ENCODE data around the gene PPT2. TPM values are rescaled to one million over a fixed set of nuclear protein-coding genes. Genes with fewer than 3 reads are reported as not detected.

PPT2 gene
- total and polyA plus RNA-seq, 2 experiments from 2014 or later = 8.9 to 20.6 TPM

GRCh38 chr6:32163559-32164258 lies 9.8 kb downstream of the PPT2 start (continued):
- TF ChIP-seq, protein P1, sequence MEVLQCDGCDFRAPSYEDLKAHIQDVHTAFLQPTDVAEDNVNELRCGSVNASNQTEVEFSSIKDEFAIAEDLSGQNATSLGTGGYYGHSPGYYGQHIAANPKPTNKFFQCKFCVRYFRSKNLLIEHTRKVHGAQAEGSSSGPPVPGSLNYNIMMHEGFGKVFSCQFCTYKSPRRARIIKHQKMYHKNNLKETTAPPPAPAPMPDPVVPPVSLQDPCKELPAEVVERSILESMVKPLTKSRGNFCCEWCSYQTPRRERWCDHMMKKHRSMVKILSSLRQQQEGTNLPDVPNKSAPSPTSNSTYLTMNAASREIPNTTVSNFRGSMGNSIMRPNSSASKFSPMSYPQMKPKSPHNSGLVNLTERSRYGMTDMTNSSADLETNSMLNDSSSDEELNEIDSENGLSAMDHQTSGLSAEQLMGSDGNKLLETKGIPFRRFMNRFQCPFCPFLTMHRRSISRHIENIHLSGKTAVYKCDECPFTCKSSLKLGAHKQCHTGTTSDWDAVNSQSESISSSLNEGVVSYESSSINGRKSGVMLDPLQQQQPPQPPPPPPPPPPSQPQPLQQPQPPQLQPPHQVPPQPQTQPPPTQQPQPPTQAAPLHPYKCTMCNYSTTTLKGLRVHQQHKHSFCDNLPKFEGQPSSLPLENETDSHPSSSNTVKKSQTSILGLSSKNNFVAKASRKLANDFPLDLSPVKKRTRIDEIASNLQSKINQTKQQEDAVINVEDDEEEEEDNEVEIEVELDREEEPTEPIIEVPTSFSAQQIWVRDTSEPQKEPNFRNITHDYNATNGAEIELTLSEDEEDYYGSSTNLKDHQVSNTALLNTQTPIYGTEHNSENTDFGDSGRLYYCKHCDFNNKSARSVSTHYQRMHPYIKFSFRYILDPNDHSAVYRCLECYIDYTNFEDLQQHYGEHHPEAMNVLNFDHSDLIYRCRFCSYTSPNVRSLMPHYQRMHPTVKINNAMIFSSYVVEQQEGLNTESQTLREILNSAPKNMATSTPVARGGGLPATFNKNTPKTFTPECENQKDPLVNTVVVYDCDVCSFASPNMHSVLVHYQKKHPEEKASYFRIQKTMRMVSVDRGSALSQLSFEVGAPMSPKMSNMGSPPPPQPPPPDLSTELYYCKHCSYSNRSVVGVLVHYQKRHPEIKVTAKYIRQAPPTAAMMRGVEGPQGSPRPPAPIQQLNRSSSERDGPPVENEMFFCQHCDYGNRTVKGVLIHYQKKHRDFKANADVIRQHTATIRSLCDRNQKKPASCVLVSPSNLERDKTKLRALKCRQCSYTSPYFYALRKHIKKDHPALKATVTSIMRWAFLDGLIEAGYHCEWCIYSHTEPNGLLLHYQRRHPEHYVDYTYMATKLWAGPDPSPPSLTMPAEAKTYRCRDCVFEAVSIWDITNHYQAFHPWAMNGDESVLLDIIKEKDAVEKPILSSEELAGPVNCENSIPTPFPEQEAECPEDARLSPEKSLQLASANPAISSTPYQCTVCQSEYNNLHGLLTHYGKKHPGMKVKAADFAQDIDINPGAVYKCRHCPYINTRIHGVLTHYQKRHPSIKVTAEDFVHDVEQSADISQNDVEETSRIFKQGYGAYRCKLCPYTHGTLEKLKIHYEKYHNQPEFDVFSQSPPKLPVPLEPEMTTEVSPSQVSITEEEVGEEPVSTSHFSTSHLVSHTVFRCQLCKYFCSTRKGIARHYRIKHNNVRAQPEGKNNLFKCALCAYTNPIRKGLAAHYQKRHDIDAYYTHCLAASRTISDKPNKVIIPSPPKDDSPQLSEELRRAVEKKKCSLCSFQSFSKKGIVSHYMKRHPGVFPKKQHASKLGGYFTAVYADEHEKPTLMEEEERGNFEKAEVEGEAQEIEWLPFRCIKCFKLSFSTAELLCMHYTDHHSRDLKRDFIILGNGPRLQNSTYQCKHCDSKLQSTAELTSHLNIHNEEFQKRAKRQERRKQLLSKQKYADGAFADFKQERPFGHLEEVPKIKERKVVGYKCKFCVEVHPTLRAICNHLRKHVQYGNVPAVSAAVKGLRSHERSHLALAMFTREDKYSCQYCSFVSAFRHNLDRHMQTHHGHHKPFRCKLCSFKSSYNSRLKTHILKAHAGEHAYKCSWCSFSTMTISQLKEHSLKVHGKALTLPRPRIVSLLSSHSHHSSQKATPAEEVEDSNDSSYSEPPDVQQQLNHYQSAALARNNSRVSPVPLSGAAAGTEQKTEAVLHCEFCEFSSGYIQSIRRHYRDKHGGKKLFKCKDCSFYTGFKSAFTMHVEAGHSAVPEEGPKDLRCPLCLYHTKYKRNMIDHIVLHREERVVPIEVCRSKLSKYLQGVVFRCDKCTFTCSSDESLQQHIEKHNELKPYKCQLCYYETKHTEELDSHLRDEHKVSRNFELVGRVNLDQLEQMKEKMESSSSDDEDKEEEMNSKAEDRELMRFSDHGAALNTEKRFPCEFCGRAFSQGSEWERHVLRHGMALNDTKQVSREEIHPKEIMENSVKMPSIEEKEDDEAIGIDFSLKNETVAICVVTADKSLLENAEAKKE (CRISPR knock-in tag; IDR thresholded peaks at IDR 0.05) = no peak

DNA sequence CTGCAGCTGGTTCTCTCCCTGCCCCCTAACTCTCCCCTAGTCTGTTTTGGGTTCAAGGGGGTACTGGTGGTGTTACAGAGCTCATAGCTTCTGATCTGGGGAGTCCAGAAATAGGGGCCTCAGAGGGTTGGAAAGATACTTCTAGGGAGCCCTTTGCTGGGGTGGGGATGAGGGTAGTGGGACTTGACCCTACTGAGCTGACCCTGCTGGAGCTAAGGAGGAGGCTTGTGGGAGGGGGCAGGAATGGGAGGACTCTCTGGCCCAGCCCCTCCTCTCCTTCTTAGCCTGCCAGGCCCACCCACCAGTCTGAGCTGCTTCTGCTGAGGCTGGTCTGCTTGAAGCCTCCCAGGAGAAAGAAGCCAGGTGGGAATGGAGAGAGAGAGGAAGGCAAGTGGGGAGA lies 10.4 kb downstream of the PPT2 start, which contains the start of gene EGFL8:
EGFL8 (plus strand) TSS at position 301 of the 400 bp plus-strand sequence. CDS start 1,571 bp downstream, outside the sequence.
- no peaks in the 10 kb centered on the region for H3K9me3 Mint-ChIP-seq
- Histone ChIP-seq H3K4me3 (no peak within 1 kb of the TSS), H3K27me3 (ENCODE audit: insufficient read depth) (no peaks in the 10 kb centered on the region), H2AFZ (no peak within 1 kb of the TSS), H3K36me3 (ENCODE audit: insufficient read depth) (no peaks in the 10 kb centered on the region; the same call in 1 of the 2 replicates), H3K27ac (ENCODE audit: low read depth) (no peak within 1 kb of the TSS), H3K9me2 (ENCODE audit: insufficient read depth) (no peaks in the 10 kb centered on the region), H3F3A (replicated peaks; ENCODE audit: low read depth) (peaks cover 12% of the 10 kb centered on the region), H4K20me1 (replicated peaks; ENCODE audit: insufficient read depth) (no peaks in the 10 kb centered on the region; the same call in 1 of the 2 replicates), H3K4me1 (ENCODE audit: insufficient read depth) (peaks cover 12% of the 10 kb centered on the region), H3K4me2 (no peak within 1 kb of the TSS), H3K79me2 (replicated peaks; ENCODE audit: insufficient read depth) (no peaks in the 10 kb centered on the region)
- DNase-seq (ENCODE audit: low spot score) (no peak), ATAC-seq (no peak)
- H3K4me3 Mint-ChIP-seq = no peak within 1 kb of the TSS
- peak within 1 kb of the TSS; percentile 65 for H3K27ac Mint-ChIP-seq
- peaks cover 56% of the 10 kb centered on the region for H3K36me3 Mint-ChIP-seq (ENCODE audit: low read depth)
- peaks cover 23% of the 10 kb centered on the region for H3K4me1 Mint-ChIP-seq
- peaks cover 7% of the 10 kb centered on the region for H3K27me3 Mint-ChIP-seq (ENCODE audit: insufficient read depth, low read depth, poor library complexity)
- TF ChIP-seq EZH2 (IDR thresholded peaks at IDR 0.05; ENCODE audit: low read depth, unreplicated experiment) (no peak), STAT1 (IDR thresholded peaks at IDR 0.05; ENCODE audit: unreplicated experiment) (no peak), POLR2AphosphoS5 (IDR thresholded peaks at IDR 0.05; ENCODE audit: low read depth) (no peak), CTCF (conservative IDR thresholded peaks at IDR 0.05; ENCODE audit: low read depth in 2 of 2) (no peak), CREB1 (CRISPR knock-in tag; IDR thresholded peaks at IDR 0.05; ENCODE audit: low read depth) (no peak), NANOG (IDR thresholded peaks at IDR 0.05; ENCODE audit: borderline replicate concordance) (no peak), ZNF114 (CRISPR knock-in tag; IDR thresholded peaks at IDR 0.05) (no peak), EZH2phosphoT487 (IDR thresholded peaks at IDR 0.05; ENCODE audit: unreplicated experiment) (no peak)
- TF ChIP-seq, protein P2, sequence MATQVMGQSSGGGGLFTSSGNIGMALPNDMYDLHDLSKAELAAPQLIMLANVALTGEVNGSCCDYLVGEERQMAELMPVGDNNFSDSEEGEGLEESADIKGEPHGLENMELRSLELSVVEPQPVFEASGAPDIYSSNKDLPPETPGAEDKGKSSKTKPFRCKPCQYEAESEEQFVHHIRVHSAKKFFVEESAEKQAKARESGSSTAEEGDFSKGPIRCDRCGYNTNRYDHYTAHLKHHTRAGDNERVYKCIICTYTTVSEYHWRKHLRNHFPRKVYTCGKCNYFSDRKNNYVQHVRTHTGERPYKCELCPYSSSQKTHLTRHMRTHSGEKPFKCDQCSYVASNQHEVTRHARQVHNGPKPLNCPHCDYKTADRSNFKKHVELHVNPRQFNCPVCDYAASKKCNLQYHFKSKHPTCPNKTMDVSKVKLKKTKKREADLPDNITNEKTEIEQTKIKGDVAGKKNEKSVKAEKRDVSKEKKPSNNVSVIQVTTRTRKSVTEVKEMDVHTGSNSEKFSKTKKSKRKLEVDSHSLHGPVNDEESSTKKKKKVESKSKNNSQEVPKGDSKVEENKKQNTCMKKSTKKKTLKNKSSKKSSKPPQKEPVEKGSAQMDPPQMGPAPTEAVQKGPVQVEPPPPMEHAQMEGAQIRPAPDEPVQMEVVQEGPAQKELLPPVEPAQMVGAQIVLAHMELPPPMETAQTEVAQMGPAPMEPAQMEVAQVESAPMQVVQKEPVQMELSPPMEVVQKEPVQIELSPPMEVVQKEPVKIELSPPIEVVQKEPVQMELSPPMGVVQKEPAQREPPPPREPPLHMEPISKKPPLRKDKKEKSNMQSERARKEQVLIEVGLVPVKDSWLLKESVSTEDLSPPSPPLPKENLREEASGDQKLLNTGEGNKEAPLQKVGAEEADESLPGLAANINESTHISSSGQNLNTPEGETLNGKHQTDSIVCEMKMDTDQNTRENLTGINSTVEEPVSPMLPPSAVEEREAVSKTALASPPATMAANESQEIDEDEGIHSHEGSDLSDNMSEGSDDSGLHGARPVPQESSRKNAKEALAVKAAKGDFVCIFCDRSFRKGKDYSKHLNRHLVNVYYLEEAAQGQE (IDR thresholded peaks at IDR 0.05; ENCODE audit: unreplicated experiment) = no peak

Data from GM23338 (cell line).